LoVo (cell line): ENCODE results near the gene IFIT5.
"Not testable (repeated sequence)": the region's sequence is repeated elsewhere in the genome, so short reads cannot be mapped to it uniquely, and the experiment has no call there.

Experiments used
- DNase-seq: peaks from one replicate; pipeline ENCODE4 v3.0.0-alpha.2; 2016; ENCODE audit warnings: low spot score

Gene IFIT5

DNA sequence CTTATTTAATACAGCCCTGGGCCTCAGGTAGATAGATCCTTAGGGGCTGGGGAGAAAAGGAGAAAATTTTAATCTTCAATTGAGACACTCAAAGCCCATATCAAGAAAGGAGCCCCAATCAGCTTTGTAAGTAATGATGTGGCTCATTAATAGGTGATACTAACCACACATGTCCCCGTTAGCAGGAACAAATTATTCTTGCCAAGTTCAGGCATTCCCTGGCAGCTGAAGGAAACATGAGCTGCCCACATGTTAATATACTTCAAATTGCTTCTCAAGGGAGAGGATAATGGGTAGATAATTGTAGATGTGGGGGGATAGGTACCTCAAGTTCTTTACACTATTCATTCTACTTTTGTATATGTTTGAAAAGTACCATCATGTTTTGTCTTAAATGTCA lies 14.5 kb downstream of the IFIT5 start:
- DNase-seq = no peak

DNA sequence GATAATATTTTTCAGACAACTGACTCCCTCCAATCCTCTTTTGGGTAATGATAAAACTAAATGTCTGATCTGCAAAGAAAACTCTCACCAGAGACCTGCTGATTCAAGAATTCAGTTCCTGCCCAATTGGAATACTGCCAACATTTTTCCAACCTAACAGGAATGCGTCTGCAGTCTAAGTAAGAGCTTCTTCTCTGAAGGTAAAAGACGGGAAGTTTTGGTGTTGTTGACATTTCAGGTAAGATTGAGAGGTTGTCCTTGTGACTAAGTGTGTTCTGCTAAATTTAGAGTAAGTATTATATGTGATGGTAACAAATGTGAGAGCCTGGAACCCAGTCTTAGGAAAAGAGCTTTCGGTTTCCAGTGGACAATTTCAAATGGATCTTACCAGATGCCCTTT lies 17.6 kb downstream of the IFIT5 start:
- DNase-seq = peak; percentile 36

DNA sequence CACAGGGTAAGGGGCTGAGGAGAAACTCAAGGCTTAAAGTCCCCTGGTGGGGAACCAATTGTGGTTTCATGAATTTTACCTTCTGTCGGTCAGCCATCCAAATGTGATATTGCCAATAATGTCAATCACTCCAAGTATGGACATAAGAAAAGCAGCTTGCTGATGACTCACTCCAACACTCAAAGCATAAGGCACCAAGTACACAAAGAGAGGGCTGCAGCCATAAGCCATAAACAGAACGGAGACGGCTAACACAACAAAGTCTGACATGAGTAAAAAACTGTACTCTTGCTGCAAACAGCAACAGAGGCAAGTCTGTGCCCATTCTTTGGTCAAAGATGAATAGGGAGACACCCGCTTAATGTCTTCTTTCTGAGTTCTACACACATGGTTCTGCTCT lies 24.2 kb downstream of the IFIT5 start:
- no peak for DNase-seq

DNA sequence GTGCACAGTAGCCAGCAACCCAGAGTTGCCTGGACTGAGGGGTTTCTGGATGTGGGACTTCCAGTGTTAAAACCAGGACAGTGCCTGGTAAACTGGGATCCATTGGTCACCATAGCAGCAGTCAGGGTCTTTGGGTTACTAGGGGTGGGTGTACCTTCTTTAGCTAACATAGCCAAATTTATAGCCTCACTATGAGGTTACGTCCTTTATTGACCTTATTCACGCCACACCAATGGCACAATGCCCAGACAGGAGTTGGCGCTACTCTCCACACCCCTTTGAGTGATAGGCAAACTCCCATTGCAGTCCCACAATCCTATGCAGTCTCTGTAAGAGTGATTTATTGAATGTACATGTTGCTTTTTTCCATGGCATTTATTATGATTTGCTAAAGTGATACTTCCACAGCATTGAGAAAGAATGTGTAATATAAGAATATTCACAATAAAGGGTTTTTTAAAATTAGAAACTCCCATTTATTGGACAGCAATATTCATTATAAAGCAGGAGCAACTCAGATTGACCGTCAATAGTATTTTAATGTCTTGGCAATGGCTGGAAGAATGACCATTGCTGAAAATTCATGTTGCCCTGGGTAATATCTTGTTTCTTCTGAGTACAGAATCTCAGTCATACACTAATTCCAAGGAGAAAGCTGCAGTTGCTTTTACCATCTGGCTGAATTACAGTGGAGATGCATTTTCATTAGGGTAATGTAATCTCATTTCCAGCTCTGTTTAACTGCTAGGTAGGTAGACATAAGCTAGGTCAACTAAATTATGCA lies 26.1 kb downstream of the IFIT5 start:
- DNase-seq = peak; percentile 9

DNA sequence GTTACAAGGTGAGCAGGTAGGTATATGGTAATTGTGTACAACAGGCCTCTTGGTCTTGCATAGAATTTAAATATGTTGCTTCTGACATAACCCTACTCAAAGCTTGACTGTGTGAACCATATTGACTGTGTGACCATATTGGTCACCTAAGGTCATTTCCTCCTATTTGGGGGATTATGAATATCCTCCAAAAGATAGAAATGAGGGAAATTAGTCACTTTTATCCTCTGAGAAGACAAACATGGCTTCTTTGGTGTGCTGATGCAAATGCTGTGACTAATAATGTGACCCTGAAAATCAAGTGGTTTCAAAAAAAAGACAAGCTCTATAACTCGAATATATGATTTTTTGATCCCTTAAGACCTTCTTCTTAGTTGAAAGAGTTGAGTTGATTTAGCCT lies 27.9 kb downstream of the IFIT5 start:
- no peak for DNase-seq

DNA sequence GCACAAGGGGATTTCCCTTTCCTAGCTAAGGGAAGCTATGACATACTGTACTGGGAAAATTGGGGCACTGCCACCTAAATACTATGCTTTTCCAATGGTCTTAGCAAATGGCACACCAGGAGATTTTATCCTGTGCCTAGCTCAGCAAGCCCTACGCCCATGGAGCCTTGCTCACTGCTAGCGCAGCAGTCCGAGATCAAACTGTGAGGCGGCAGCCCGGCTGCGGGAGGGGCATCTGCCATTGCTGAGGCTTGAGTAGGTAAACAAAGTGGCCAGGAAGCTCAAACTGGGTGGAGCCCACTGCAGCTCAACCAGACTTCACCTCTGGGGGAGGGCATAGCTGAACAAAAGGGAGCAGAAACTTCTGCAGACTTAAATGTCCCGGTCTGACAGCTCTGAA lies 30.5 kb downstream of the IFIT5 start:
- DNase-seq = not testable (repeated sequence)

DNA sequence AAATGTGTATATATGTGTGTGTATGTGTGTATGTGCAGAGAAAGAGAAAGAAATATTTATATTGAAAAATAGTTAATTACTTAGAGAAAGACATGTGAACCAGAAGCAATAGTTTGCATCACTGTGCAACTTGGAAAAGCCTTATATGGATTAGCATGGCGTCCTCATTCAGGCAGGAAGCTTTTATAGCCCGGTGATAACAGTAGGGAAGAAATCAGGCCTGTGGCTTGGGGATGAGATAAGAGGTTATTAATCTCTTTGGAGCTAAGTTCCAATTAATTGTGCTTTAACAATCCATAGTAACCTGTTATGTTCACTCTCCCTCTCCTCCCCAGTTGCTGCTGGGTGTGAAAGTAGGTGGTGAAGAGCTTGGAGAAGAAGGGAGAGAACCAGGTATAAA lies 36.5 kb downstream of the IFIT5 start:
- no peak for DNase-seq

DNA sequence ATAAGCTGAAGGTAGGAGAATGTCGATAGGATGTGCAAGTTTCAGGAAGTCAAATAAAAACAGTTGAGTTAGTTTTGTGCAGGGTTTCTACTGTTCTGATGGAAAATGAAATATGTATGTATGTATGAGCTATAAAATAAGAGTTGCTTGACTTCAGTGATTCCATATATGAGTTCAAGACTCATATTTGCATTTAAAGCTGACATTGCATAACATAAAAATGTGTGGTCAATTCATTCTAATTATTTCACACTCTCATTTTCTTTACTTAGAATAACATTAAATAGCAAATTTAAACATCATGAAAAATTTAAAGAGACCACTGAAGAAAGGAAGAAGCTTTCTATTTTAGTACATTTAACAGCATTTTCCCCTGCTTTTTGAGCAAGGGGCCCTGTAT lies 37.8 kb downstream of the IFIT5 start:
- DNase-seq = no peak

DNA sequence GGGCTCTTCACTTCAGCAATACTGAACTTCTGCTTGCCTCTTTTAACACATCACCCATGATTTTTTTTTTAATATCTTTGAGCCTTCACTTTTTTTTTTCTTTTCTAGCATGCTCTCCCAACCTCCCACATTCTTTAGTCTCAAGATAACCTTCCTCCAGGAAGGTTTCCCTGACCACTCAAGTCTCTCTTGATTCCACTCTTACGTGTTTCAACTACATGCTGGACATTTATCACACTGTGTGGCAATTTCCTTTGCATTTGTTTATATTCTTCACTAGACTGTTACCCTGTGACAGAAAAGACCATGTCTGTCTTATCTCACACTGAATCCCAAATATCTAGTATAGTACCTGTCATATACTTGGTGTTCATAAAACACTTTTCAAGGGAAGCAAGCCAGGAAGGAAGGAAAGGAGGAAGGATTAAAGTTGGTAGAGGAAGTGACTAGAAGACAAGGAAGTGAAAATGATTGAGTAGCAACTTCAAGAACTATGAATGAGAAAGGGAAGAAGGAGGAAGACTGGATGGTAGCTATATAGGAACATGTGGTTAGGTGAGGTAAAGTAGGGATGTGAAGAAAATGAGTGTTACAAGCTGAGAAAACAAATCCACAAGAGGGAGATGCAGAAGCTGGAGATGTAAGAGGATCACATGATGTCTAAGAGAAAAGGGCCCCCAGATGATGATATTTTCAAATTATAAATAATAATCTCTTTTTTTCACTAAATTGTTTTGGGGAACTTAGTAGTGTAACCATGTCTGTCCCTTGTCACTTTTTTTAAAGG lies 40.4 kb downstream of the IFIT5 start:
- no peak for DNase-seq

DNA sequence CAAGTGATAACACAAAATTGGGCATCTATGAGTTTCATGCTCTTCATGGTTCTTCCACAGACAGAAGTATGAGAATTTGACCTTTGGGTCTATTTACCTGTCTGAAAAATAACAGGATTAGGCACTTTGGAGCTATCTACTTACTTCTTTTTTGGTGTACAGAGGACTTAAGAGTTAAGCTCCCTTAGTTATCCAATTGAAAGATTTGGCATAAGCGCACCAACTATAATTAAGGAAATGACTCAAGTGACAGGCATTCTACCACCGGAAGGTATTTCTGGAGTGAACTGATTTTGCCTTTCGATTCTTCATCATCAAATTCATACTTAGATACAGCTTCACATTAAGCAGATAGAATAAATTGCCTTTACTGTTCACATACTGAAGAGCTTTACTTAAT lies 43.9 kb downstream of the IFIT5 start:
- DNase-seq = no peak

DNA sequence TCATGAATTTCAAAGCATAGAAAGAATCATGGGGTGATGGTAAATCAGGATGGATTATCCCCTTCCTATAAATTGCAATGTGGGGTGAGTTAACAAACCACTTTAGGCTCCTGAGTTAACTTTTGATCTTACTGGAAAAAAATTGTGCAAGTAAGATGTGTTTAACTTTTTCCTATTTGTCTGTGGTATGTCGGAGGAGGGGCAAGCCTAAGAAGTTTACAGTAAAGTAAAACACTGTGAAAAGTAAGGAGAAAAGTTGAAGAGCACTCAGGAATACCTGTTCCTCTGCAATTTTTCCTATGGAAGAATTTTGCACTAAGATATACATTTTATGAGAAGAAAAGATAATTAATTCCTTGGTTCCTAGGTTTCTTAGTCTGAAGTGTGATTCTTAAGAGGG lies 44.4 kb downstream of the IFIT5 start:
- no peak for DNase-seq

DNA sequence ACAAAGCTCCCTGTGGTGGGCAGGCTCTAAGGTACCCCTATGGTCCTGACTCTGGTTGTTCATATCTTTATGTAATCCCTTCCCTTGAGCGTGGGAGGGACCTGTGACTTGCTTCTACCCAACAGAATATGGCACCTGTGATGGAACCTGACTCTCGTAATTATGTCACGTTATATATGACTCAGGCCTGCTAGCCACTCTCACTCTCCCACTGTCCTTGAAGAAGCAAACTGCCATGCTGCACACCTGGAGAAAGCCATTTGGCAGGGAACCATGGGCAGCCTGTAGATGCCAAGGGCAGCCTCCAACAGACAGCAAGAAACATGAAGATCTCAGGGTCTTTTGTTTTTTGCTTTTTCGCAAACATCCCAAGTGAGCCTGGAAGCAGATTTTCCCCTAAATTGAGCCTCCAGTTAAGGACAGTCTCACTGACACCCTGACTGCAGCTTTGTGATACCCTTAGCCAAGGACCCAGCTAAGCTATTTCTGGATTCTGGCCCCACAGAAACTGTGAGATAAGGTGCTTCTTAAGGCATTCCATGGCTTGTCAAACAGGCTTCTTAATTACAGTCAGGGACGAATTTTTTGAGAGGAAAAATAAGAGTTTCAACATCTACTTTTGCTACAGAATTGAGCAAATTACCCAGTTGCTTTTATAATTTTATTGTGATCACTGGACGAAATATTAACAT lies 49.6 kb downstream of the IFIT5 start:
- DNase-seq = no peak

DNA sequence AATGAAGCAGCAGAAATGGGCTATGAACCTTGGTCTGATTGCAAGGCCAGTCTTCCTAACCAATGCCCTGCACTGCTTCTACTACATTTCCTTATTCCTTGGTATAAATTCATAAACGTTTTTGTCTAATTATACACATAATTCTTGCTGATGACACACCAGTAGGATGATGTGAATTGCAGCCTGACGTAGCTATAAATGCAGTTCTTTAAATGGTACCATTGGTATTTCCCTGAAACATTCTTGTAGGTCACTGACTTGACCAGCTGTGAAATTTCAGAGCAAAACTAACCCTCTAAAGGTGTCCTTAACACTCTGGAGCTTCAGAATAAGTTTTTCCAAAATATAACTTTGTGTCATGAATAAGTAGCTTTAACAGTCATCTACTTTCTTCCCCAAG lies 50.8 kb downstream of the IFIT5 start:
- DNase-seq = no peak

DNA sequence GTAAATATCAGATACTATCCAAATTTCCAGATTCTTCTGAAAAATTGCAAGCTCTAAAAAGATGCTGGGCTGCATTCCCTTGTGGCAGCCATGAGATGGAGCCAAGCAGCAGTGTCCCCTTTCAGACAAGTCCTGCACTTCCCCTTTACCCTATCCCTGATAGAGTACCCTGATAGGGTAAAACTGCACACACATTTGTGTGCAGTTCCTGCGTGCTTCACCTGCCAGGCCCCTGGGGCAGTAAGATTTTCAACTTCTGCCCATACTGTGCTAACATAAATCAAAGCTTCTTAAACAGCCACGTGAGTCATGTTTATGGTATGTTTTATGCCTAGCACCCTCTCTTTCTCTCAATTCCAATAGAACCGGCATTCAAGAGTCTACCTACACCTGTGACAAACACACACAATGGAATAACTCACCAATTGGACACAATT lies 52.2 kb downstream of the IFIT5 start:
- no peak for DNase-seq

DNA sequence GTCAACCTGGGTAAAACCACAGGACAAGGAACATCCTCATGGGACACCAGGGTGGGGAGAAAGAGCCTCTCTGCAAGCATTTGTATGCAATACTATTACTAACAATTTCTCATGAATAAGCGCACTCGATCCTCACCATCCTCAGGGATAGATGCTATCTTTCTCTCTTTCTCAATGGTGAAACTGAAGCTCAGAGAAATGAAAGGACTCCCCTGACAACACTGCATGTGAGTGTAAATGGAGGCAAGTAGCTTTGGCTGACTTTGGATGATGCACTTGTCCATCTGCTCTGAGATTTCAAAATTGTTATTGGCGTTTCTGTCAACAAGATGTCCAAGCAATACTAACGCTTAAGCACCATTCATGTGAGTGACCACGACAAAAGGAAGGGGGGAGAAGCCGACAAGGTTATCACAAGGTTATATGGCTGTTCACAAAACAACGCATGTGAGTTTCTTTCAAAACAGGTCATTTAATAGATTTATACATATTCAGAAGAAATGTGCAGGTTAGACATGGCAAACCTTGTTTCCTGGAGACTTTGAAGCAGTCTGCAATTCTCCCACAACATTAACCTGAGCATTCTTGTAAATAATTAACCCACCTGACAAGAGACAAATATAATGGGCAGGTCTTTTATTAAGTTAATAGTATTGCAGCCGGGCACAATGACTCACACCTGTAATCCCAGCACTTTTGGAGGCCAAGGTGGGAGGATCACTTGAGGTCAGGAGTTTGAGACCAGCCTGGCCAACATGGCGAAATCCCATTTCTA lies 54.0 kb downstream of the IFIT5 start:
- DNase-seq = no peak

DNA sequence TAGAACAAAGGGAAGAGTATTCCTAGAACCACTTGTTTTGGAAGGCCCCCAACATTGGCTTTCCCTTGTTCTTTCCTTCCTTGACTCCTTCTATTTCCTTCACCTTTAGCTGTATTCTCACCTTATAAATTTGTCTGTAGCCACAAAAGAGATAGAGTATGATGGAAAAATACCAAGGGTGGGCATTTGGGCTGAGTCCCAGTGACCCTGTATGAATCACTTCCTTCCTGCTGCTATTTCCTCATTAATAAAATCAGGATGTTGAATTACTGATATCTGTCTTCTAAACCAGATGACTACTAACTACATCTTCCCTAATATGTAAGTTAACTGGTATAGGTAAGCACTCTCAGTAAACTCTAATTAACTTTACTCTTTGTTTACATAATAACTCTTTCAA lies 55.1 kb downstream of the IFIT5 start:
- DNase-seq = no peak
